ENCODE measurements around the gene PRICKLE1.

PRICKLE1 gene

GRCh38 chr12:42585841-42586216, 3.7 kb downstream of the PRICKLE1 start:
- ATAC-seq (ENCODE audit: low read depth) (no peak), DNase-seq (ENCODE audit: low spot score) (no peak)
- Histone ChIP-seq H3K27me3 (ENCODE audit: insufficient read depth, poor library complexity, severe bottlenecking) (no peaks in the 10 kb centered on the region), H3K27ac (ENCODE audit: poor library complexity, severe bottlenecking) (no peak overlapping the region), H3K36me3 (ENCODE audit: low read depth) (no peaks in the 10 kb centered on the region), H3K4me3 (ENCODE audit: severe bottlenecking) (no peak overlapping the region), H3K4me1 (ENCODE audit: insufficient read depth, poor library complexity, severe bottlenecking) (peaks cover 6% of the 10 kb centered on the region), H3K9me3 (ENCODE audit: severe bottlenecking) (no peaks in the 10 kb centered on the region)
- no peak for TF ChIP-seq CTCF (IDR thresholded peaks at IDR 0.05; ENCODE audit: poor library complexity, severe bottlenecking)

- DNase-seq (ENCODE audit: low spot score) (no peak), ATAC-seq (ENCODE audit: low read depth) (no peak)
- no peaks in the 10 kb centered on the region for H3K9me3 ChIP-seq (ENCODE audit: severe bottlenecking)
- peaks cover 6% of the 10 kb centered on the region for H3K4me1 ChIP-seq (ENCODE audit: insufficient read depth, poor library complexity, severe bottlenecking)
- H3K27ac ChIP-seq (ENCODE audit: poor library complexity, severe bottlenecking), result no peak overlapping the region
- no peaks in the 10 kb centered on the region for H3K27me3 ChIP-seq (ENCODE audit: insufficient read depth, poor library complexity, severe bottlenecking)
- H3K4me3 ChIP-seq (ENCODE audit: severe bottlenecking), result no peak overlapping the region
- no peaks in the 10 kb centered on the region for H3K36me3 ChIP-seq (ENCODE audit: low read depth)
- TF ChIP-seq CTCF (IDR thresholded peaks at IDR 0.05; ENCODE audit: poor library complexity, severe bottlenecking), result no peak
Observed at GRCh38 chr12:42585154-42585840, 4.2 kb downstream of the PRICKLE1 start.

- Histone ChIP-seq H3K36me3 (ENCODE audit: low read depth) (no peaks in the 10 kb centered on the region), H3K27ac (ENCODE audit: poor library complexity, severe bottlenecking) (no peak overlapping the region), H3K9me3 (ENCODE audit: severe bottlenecking) (no peaks in the 10 kb centered on the region), H3K4me1 (ENCODE audit: insufficient read depth, poor library complexity, severe bottlenecking) (peaks cover 6% of the 10 kb centered on the region), H3K4me3 (ENCODE audit: severe bottlenecking) (no peak overlapping the region), H3K27me3 (ENCODE audit: insufficient read depth, poor library complexity, severe bottlenecking) (no peaks in the 10 kb centered on the region)
- no peak for TF ChIP-seq CTCF (IDR thresholded peaks at IDR 0.05; ENCODE audit: poor library complexity, severe bottlenecking)
- ATAC-seq (ENCODE audit: low read depth) (no peak), DNase-seq (ENCODE audit: low spot score) (no peak)
Observed at GRCh38 chr12:42584651-42585111, 4.9 kb downstream of the PRICKLE1 start.

- no peaks in the 10 kb centered on the region for H3K27me3 ChIP-seq (ENCODE audit: insufficient read depth, poor library complexity, severe bottlenecking)
- no peak for ATAC-seq (ENCODE audit: low read depth)
Observed at GRCh38 chr12:42583016-42583415, 6.5 kb downstream of the PRICKLE1 start.

More at GRCh38 chr12:42583016-42583415, 6.5 kb downstream of the PRICKLE1 start:
- Histone ChIP-seq H3K4me1 (ENCODE audit: insufficient read depth, poor library complexity, severe bottlenecking) (peaks cover 6% of the 10 kb centered on the region), H3K27ac (ENCODE audit: poor library complexity, severe bottlenecking) (no peak overlapping the region), H3K36me3 (ENCODE audit: low read depth) (no peaks in the 10 kb centered on the region), H3K9me3 (ENCODE audit: severe bottlenecking) (no peaks in the 10 kb centered on the region), H3K4me3 (ENCODE audit: severe bottlenecking) (no peak overlapping the region)
- TF ChIP-seq CTCF (IDR thresholded peaks at IDR 0.05; ENCODE audit: poor library complexity, severe bottlenecking), result no peak
- DNase-seq (ENCODE audit: low spot score), result no peak
